Smooth muscle cell of the pulmonary artery (primary cell): Measurements from ENCODE around the gene GRM2. TPM values are rescaled to one million over a fixed set of nuclear protein-coding genes. Genes with fewer than 3 reads are reported as not detected.

Experiments used
- total RNA-seq: library from RNA; depleted of rRNA; stranded (reverse); fragments of >200 nt; gene quantifications from 2 replicates; pipeline ENCODE4 v1.2.3, GENCODE V29; 2014

The GRM2 gene
- 0.07 and 0.20 TPM in 2 replicates for total RNA-seq

GRCh38 chr3:51706788-51707731 is at the start of gene GRM2:
GRM2 (plus strand) TSS chr3:51707068; CDS start chr3:51708984, 1,916 bp downstream.

DNA sequence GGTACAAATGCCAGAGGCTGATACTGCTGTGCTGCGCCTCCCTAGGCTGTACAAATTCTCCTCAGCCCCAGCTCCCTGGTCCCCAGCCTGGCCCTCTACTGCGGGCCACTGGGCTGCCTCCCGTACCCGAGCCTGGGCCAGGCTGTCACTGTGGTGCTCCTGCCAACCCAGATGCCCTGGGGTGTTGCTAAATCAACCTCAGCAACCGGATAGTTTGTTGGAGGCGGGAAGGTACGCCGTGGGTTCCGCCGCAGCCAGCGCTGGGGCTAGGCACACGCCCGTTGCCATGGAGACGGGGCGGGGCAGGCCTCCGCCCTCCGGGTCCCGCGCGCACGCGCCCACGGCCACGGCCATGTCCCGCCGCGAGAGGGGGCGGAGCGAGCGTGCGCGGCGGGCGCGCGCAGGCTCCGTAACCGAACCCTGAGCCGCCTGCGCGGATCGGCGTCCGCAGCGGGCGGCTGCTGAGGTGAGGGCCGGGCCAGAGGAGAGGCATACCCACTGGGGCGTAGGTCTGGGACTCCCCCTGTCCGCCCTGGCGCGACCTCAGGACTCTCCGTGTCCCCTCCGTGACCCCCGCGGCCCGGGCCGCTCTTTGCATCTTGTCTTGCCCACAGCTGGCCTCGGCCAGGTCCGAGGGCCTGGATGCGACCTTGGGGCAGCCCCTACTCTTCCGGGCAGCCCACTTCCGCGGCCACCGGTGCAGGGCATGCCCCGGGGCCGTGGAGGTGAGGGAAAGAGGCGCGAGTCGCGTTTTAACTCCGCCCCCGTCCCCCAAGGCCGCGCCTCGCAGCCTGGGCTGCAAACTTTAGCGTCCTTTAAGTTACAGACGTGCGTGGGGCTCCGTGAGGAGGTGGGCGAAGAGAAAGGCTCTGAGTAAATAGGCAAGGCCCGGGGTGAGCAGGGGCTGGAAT is 35.8 kb upstream of the GRM2 start, which contains the start of gene TEX264:
TSS of gene TEX264 (plus strand) at position 430 of the 911 bp plus-strand sequence. CDS start 3,053 bp downstream, outside the sequence.

Other genes with a start within 250 kb of the GRM2 start
- 20.5 and 22.4 TPM in 2 replicates for gene DCAF1, start 207.1 kb upstream of the GRM2 start, total RNA-seq
- gene RAD54L2, start 168.3 kb upstream of the GRM2 start, total RNA-seq = 15.4 and 15.9 TPM in 2 replicates
- gene TEX264, start 35.8 kb upstream of the GRM2 start, total RNA-seq = 42.8 and 44.8 TPM in 2 replicates
- not detected in 2 replicates for gene IQCF6, start 72.2 kb downstream of the GRM2 start, total RNA-seq
- not detected in 2 replicates for gene IQCF2, start 154.5 kb downstream of the GRM2 start, total RNA-seq
- not detected in 2 replicates for gene IQCF5, start 168.5 kb downstream of the GRM2 start, total RNA-seq
- gene IQCF1, start 196.3 kb downstream of the GRM2 start, total RNA-seq = not detected in 2 replicates
- 16.6 and 27.6 TPM in 2 replicates for gene RRP9, start 234.8 kb downstream of the GRM2 start, total RNA-seq
- 23.8 and 38.6 TPM in 2 replicates for gene PARP3, start 235.3 kb downstream of the GRM2 start, total RNA-seq
- gene GPR62, start 248.3 kb downstream of the GRM2 start, total RNA-seq = 0.07 TPM in 1 of 2 replicates, not detected in the other